Measurements from ENCODE around the gene NEDD9. TPM values are rescaled to one million over a fixed set of nuclear protein-coding genes. Genes with fewer than 3 reads are reported as not detected.

The NEDD9 gene
- total RNA-seq, 4 donors from 2014 or later = 19.8 to 49.4 (median 35.6) TPM

- no peak for ATAC-seq
- Histone ChIP-seq H3K4me1 (no peaks in the 10 kb centered on the region), H3K27ac (no peak overlapping the region), H3K36me3 (no peaks in the 10 kb centered on the region), H3K9me3 (no peaks in the 10 kb centered on the region), H3K27me3 (no peaks in the 10 kb centered on the region), H3K4me3 (no peak overlapping the region)
- DNase-seq = no peak
- no peak for TF ChIP-seq POLR2A (IDR thresholded peaks at IDR 0.05)
- TF ChIP-seq, protein P1, sequence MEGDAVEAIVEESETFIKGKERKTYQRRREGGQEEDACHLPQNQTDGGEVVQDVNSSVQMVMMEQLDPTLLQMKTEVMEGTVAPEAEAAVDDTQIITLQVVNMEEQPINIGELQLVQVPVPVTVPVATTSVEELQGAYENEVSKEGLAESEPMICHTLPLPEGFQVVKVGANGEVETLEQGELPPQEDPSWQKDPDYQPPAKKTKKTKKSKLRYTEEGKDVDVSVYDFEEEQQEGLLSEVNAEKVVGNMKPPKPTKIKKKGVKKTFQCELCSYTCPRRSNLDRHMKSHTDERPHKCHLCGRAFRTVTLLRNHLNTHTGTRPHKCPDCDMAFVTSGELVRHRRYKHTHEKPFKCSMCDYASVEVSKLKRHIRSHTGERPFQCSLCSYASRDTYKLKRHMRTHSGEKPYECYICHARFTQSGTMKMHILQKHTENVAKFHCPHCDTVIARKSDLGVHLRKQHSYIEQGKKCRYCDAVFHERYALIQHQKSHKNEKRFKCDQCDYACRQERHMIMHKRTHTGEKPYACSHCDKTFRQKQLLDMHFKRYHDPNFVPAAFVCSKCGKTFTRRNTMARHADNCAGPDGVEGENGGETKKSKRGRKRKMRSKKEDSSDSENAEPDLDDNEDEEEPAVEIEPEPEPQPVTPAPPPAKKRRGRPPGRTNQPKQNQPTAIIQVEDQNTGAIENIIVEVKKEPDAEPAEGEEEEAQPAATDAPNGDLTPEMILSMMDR (IDR thresholded peaks at IDR 0.05 in 4 of 5, conservative IDR thresholded peaks at IDR 0.05 in 1 of 5) = no peak
- in situ Hi-C loops (cut with MboI; ENCODE audit: low sequenced_read_pairs in 4 of 4) (no loop called here), intact Hi-C loops (cut with DNase I; ENCODE audit: low total_unique reads) (no loop called here)
Observed at GRCh38 chr6:11253594-11253993, 21.1 kb upstream of the NEDD9 start.

DNA sequence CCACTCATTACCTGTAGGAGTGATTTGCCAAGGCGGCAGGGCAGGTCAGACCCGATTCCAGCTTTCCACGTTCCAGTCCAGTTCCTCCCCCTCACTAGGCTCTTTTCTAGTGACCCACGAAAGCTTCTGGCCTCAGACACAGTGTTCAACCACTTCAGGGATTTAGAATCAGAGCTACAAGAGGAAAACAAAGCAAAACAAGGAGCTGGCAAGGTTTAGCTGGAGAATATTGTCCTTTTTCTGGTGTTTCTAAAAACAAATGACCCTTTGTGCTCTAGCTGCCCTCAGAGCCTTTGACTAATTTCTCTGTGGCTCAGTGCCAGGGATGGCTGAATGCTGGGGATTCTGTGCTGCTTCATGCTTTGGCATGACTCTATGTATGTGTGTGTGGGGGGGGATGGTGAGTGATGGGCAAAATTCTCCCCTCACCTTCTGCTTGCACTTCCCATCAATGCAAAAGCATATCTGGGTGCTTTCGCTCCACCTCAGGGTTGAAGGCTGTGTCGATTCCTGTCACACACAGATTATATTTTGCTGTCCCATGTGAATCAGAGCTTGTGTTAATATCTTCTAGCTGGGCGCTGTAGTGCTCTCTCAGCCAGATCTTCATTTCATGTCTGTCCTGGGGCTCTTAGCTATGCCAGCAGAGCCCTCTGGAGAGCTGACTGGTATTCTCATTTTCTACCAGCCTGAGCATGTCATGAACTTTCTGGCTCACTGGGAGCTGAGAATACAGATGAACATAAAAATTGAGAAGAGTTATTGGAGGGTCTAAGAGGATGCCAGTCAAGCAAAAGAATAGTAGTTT, 19.3 kb upstream of the NEDD9 start:
- Histone ChIP-seq H3K9me3 (no peaks in the 10 kb centered on the region), H3K27me3 (no peaks in the 10 kb centered on the region), H3K36me3 (no peaks in the 10 kb centered on the region), H3K4me3 (no peak overlapping the region), H3K27ac (peak overlapping the region; percentile 49 to 74 (median 55)), H3K4me1 (no peaks in the 10 kb centered on the region)
- in situ Hi-C loops (cut with MboI; ENCODE audit: low sequenced_read_pairs in 4 of 4) (no loop called here), intact Hi-C loops (cut with DNase I; ENCODE audit: low total_unique reads) (no loop called here)
- DNase-seq (peak; percentile 14 to 23), ATAC-seq (peak; percentile 70 to 71)
- TF ChIP-seq, protein P1 (IDR thresholded peaks at IDR 0.05 in 4 of 5, conservative IDR thresholded peaks at IDR 0.05 in 1 of 5) = no peak
- no peak for TF ChIP-seq POLR2A (IDR thresholded peaks at IDR 0.05)

- TF ChIP-seq, protein P1 (IDR thresholded peaks at IDR 0.05 in 4 of 5, conservative IDR thresholded peaks at IDR 0.05 in 1 of 5) = no peak
- no peak for TF ChIP-seq POLR2A (IDR thresholded peaks at IDR 0.05)
- DNase-seq = no peak
- intact Hi-C loops (cut with DNase I; ENCODE audit: low total_unique reads) (no loop called here), in situ Hi-C loops (cut with MboI; ENCODE audit: low sequenced_read_pairs in 4 of 4) (no loop called here)
- H3K4me3 ChIP-seq = no peak overlapping the region
- no peaks in the 10 kb centered on the region for H3K27me3 ChIP-seq
- no peaks in the 10 kb centered on the region for H3K4me1 ChIP-seq
- H3K36me3 ChIP-seq = no peaks in the 10 kb centered on the region
- H3K9me3 ChIP-seq = no peaks in the 10 kb centered on the region
- ATAC-seq = no peak
- H3K27ac ChIP-seq = no peak overlapping the region
Observed at GRCh38 chr6:11250108-11250507, 17.6 kb upstream of the NEDD9 start.

- Histone ChIP-seq H3K36me3 (no peaks in the 10 kb centered on the region), H3K4me1 (no peaks in the 10 kb centered on the region), H3K9me3 (no peaks in the 10 kb centered on the region), H3K4me3 (no peak overlapping the region), H3K27ac (no peak overlapping the region), H3K27me3 (no peaks in the 10 kb centered on the region)
- no peak for DNase-seq
- intact Hi-C loops (cut with DNase I; ENCODE audit: low total_unique reads) = no loop called here
- TF ChIP-seq POLR2A (IDR thresholded peaks at IDR 0.05) = no peak
- TF ChIP-seq, protein P1 (IDR thresholded peaks at IDR 0.05 in 4 of 5, conservative IDR thresholded peaks at IDR 0.05 in 1 of 5) = no peak
- in situ Hi-C loops (cut with MboI; ENCODE audit: low sequenced_read_pairs in 4 of 4) = no loop called here
- ATAC-seq = no peak
Observed at GRCh38 chr6:11248974-11249761, 16.7 kb upstream of the NEDD9 start.

All from gastrocnemius medialis (tissue), 4 donors.